HG03135 (cell line): ENCODE data around the gene VWA5A.
"Not testable (repeated sequence)": the region's sequence is repeated elsewhere in the genome, so short reads cannot be mapped to it uniquely, and the experiment has no call there.

ENCODE experiments used
- ATAC-seq: cut with Tn5 transposase; IDR thresholded peaks from one replicate; pipeline ENCODE4 v1.9.1; 2021; ENCODE audit warnings: mild to moderate bottlenecking, moderate library complexity; ENCODE audit not compliant: unreplicated experiment

The VWA5A gene

GRCh38 chr11:124093330-124093729 is 21.9 kb upstream of the VWA5A start:
- no peak for ATAC-seq

- ATAC-seq, result no peak
Measured at GRCh38 chr11:124094731-124095130, 20.5 kb upstream of the VWA5A start.

GRCh38 chr11:124096364-124096763 is 18.9 kb upstream of the VWA5A start:
- no peak for ATAC-seq

GRCh38 chr11:124098141-124098540 is 17.1 kb upstream of the VWA5A start:
- ATAC-seq, result no peak

GRCh38 chr11:124101737-124102136 is 13.5 kb upstream of the VWA5A start:
- no peak for ATAC-seq

- no peak for ATAC-seq
Measured at GRCh38 chr11:124108156-124108555, 7.1 kb upstream of the VWA5A start.

GRCh38 chr11:124109377-124109776 is 5.9 kb upstream of the VWA5A start:
- no peak for ATAC-seq

- no peak for ATAC-seq
Measured at GRCh38 chr11:124110201-124110600, 5.0 kb upstream of the VWA5A start.

- ATAC-seq, result no peak
Measured at GRCh38 chr11:124113890-124114289, 1.4 kb upstream of the VWA5A start.

GRCh38 chr11:124115782-124116616 is 749 bp downstream of the VWA5A start:
- peak; percentile 14 for ATAC-seq

GRCh38 chr11:124119103-124119502 is 3.9 kb downstream of the VWA5A start:
- ATAC-seq, result no peak

GRCh38 chr11:124120891-124121290 is 5.6 kb downstream of the VWA5A start:
- ATAC-seq, result no peak

- no peak for ATAC-seq
Measured at GRCh38 chr11:124122123-124122522, 6.9 kb downstream of the VWA5A start.

- no peak for ATAC-seq
Measured at GRCh38 chr11:124123622-124124021, 8.4 kb downstream of the VWA5A start.

GRCh38 chr11:124127134-124127533 is 11.9 kb downstream of the VWA5A start:
- ATAC-seq, result not testable (repeated sequence)

- no peak for ATAC-seq
Measured at GRCh38 chr11:124143034-124143433, 27.8 kb downstream of the VWA5A start.

- no peak for ATAC-seq
Measured at GRCh38 chr11:124147951-124148350, 32.7 kb downstream of the VWA5A start.

GRCh38 chr11:124150684-124151083 is 35.4 kb downstream of the VWA5A start:
- no peak for ATAC-seq

GRCh38 chr11:124152770-124153407 is 37.6 kb downstream of the VWA5A start:
- no peak for ATAC-seq

- ATAC-seq, result no peak
Measured at GRCh38 chr11:124153821-124154220, 38.6 kb downstream of the VWA5A start.

- no peak for ATAC-seq
Measured at GRCh38 chr11:124159481-124159880, 44.2 kb downstream of the VWA5A start.

GRCh38 chr11:124160986-124161385 is 45.7 kb downstream of the VWA5A start:
- no peak for ATAC-seq
